Heart right ventricle (tissue), 16 donors: ENCODE results near the gene NAT9. TPM values are rescaled to one million over a fixed set of nuclear protein-coding genes. Genes with fewer than 3 reads are reported as not detected.

Experiments
- ATAC-seq, 8 donors: fragments of 200-7000 bp; cut with Tn5 transposase; one replicate each; pipeline ENCODE4 v1.9.1; 2020; ENCODE audit warnings: mild to moderate bottlenecking in 8 of 8, moderate library complexity in 8 of 8, moderate number of reproducible peaks in 1 of 8
- DNase-seq, 2 donors: peaks; one replicate each; pipeline ENCODE4 v3.0.0-alpha.2; 2020
- H3K27ac ChIP-seq, 10 donors: fragments of 200-600 bp; sonication (generic) in 2 of 10; one replicate each; pipeline versions ENCODE4 v1.5.0 to v1.8.0; 2020 to 2022; ENCODE audit warnings: mild to moderate bottlenecking in 3 of 10
- H3K27me3 ChIP-seq, 7 donors: fragments of 200-600 bp; one replicate each; pipeline ENCODE4 v1.8.0; 2021 to 2022; ENCODE audit warnings: mild to moderate bottlenecking in 2 of 7
- H3K36me3 ChIP-seq, 9 donors: fragments of 200-600 bp; sonication (generic) in 1 of 9; one replicate each; pipeline versions ENCODE4 v1.5.0 to v1.8.0; 2020 to 2022; ENCODE audit warnings: mild to moderate bottlenecking in 2 of 9
- H3K4me1 ChIP-seq, 9 donors: fragments of 200-600 bp; sonication (generic) in 1 of 9; one replicate each; pipeline versions ENCODE4 v1.5.0 to v1.8.0; 2020 to 2022; ENCODE audit warnings: mild to moderate bottlenecking in 4 of 9
- H3K4me3 ChIP-seq, 10 donors: fragments of 200-600 bp; sonication (generic) in 2 of 10; one replicate each; pipeline versions ENCODE4 v1.5.0 to v1.8.0; 2020 to 2022; ENCODE audit warnings: mild to moderate bottlenecking in 7 of 10, moderate library complexity in 2 of 10
- H3K9me3 ChIP-seq, 11 donors: fragments of 200-600 bp in 10 of 11; sonication (generic) in 2 of 11; one replicate each; pipeline versions ENCODE4 v1.5.0 to v1.8.0; 2013 to 2022; ENCODE audit warnings: mild to moderate bottlenecking in 2 of 11, control low read depth in 1 of 11, moderate library complexity in 1 of 11
- CTCF ChIP-seq, 9 donors: fragments of 200-600 bp; sonication (generic) in 2 of 9; IDR thresholded peaks; one replicate each; pipeline versions ENCODE4 v1.5.0 to v1.8.0; 2021 to 2022; ENCODE audit warnings: antibody characterized with exemption in 9 of 9, mild to moderate bottlenecking in 5 of 9, moderate library complexity in 1 of 9
- whole genome bisulfite sequencing, 2 donors: extraction: QIAGEN DNeasy Blood & Tissue Kit; methylation state at CpG; one replicate each; pipeline ENCODE4 v1.1.7; 2013; ENCODE audit warnings: inconsistent platforms in 1 of 2; 5-methylcytosine and 5-hydroxymethylcytosine counted together
- intact Hi-C, 10 donors: fragments of 100-400 bp; cut with DNase I; formaldehyde crosslinking; loops; one replicate each; pipeline versions ENCODE4 v1.11.1 to v1.14.2; 2022
- polyA plus RNA-seq, 2 donors: library from polyadenylated mRNA; stranded (reverse); fragments of 200-250 nt; gene quantifications; one replicate each; pipeline ENCODE4 v1.2.3, GENCODE V29; 2013
- total RNA-seq, 10 donors: library from RNA; stranded (reverse); fragmentation: NEBNext Ultra II Directional in 3 of 10; extraction: Animal tissue kit (Norgen Biotek cat#: 25700) in 3 of 10; gene quantifications; one replicate each; pipeline versions ENCODE4 v1.2.1 to v1.2.4, GENCODE V29; 2021 to 2023
- donor health status: Arrhythmogenic right ventricular cardiomyopathy.
- donor health status: ischemic (EF 13 %, LVEDD 7.1; RV severe dilation, severe dysfunction).
- donor health status: healthy with polysubstance abuse.
- donor health status: DM: no; HTN: yes; CAD: no.
- donor health status: DM: no; HTN: no; CAD: no.
- donor health status: ischemic (EF 25% LVEDD 6.9; RV normal size, moderate dysfunction).
- donor health status: ischemic (EF 25% LVEDD 5.7; RV mildly dilated, moderate dysfunction).
- donor health status: healthy.
- donor health status: DM: yes; HTN: yes; CAD: no.
- donor health status: Ischemic cardiomyopathy.
- donor health status: ischemic (EF 35%, LVEDD 5.7; RV mildly dilated, moderate dysfunction).
- donor health status: nonischemic (EF 11% LVEDD 7.7; RV severe dilation, severe dysfunction).
- donor health status: DM: yes; HTN: yes; CAD: no.
- donor health status: PGD.
- donor health status: ischemic (EF 29% LVEDD 5.4; RV normal size, mild dysfunction).
- donor health status: nonischemic (EF 23%, LVEDD 6.1; RV moderate dilation, normal function).

The NAT9 gene
- total and polyA plus RNA-seq, 12 donors, result 10.6 to 42.9 (median 17.1) TPM

GRCh38 chr17:74807441-74807840, 31.3 kb upstream of the NAT9 start:
- DNase-seq (no peak), ATAC-seq (no peak)
- H3K36me3 ChIP-seq, result peaks cover 0 to 39% (median 0%) of the 10 kb centered on the region in 9 donors
- no peaks in the 10 kb centered on the region for H3K9me3 ChIP-seq
- peaks cover 0 to 38% (median 11%) of the 10 kb centered on the region in 9 donors for H3K4me1 ChIP-seq
- intact Hi-C loops, result no loop called here
- TF ChIP-seq CTCF (IDR thresholded peaks at IDR 0.05), result no peak
- H3K27ac ChIP-seq, result no peak overlapping the region
- H3K27me3 ChIP-seq, result no peaks in the 10 kb centered on the region
- no peak overlapping the region for H3K4me3 ChIP-seq
- 91 to 94% methylated on average over 13 of the region's 13 CpGs for WGBS, 2 donors

- H3K27me3 ChIP-seq, result no peaks in the 10 kb centered on the region
- intact Hi-C loops, result no loop called here
- H3K4me1 ChIP-seq, result peaks cover 0 to 27% (median 7%) of the 10 kb centered on the region in 9 donors
- ATAC-seq (no peak), DNase-seq (no peak)
- TF ChIP-seq CTCF (IDR thresholded peaks at IDR 0.05), result no peak
- H3K36me3 ChIP-seq, result peaks cover 0 to 44% (median 0%) of the 10 kb centered on the region in 9 donors
- no peaks in the 10 kb centered on the region for H3K9me3 ChIP-seq
- no peak overlapping the region for H3K27ac ChIP-seq
- H3K4me3 ChIP-seq, result no peak overlapping the region
- 88 to 93% methylated on average over 10 of the region's 10 CpGs for WGBS, 2 donors
These were observed 30.2 kb upstream of the NAT9 start for GRCh38 chr17:74806334-74806733.

DNA sequence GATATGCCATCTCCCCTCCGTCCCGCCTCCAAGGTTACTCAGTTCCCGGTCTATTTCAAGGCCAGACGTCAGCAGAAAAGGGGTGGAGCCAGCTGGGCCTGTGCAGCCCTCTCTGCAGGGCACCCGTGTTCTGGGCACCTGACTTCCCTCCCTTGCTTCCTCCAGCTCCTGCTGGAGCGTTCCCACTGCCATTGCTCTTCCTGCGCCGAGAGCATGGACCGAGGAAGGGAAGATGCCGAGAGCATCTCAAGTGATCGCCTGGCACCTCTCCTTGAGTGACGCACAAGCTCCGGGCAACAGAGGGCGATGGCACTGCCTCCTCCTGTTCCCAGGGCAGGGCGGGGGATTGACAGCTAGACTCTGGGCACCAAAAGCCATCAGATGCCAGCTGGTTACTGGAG, 29.4 kb upstream of the NAT9 start:
- Histone ChIP-seq H3K4me1 (peaks cover 0 to 20% (median 0%) of the 10 kb centered on the region in 9 donors), H3K36me3 (peaks cover 0 to 52% (median 0%) of the 10 kb centered on the region in 9 donors), H3K27me3 (no peaks in the 10 kb centered on the region), H3K9me3 (no peaks in the 10 kb centered on the region), H3K27ac (no peak overlapping the region), H3K4me3 (no peak overlapping the region)
- peak; percentile 25 to 90 (median 82) for ATAC-seq
- DNase-seq, result peak; percentile 33 to 53
- no peak for TF ChIP-seq CTCF (IDR thresholded peaks at IDR 0.05)
- WGBS, 2 donors, result 66 to 72% methylated on average over 15 of the region's 15 CpGs
- intact Hi-C loops, result no loop called here

DNA sequence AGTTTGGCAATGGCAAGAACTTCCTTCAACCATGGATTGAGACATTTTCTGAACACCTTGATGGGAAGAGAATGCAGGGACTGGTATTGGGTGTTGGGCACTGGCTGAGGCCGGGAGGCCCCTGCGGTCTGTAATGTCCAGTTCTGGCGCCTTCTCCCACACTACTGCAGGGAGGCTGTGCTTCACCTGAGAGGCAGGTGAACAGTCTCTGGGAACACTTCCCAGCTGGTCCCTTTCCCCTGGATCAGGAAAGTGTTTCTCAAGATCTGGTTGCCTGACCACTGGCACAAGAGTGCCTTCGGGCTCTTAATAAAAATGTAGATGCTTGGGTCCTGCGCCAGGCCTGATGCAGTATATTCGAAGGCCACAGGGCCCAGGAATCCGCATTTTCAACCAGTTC, 28.5 kb upstream of the NAT9 start:
- ATAC-seq (no peak), DNase-seq (no peak)
- Histone ChIP-seq H3K27ac (no peak overlapping the region), H3K4me1 (peaks cover 0 to 20% (median 0%) of the 10 kb centered on the region in 9 donors), H3K36me3 (peaks cover 0 to 56% (median 3%) of the 10 kb centered on the region in 9 donors), H3K9me3 (no peaks in the 10 kb centered on the region), H3K27me3 (no peaks in the 10 kb centered on the region), H3K4me3 (no peak overlapping the region)
- 97 to 99% methylated on average over 7 of the region's 7 CpGs for WGBS, 2 donors
- TF ChIP-seq CTCF (IDR thresholded peaks at IDR 0.05), result no peak
- intact Hi-C loops, result no loop called here
